Measurements from ENCODE around the gene PTBP1. TPM values are rescaled to one million over a fixed set of nuclear protein-coding genes. Genes with fewer than 3 reads are reported as not detected.

The PTBP1 gene
- total and polyA plus RNA-seq, 9 of the 15 experiments (the other 6 are each of a cell fraction or from before 2014, with no cell fraction given): 14.0 to 759 (median 234) TPM

DNA sequence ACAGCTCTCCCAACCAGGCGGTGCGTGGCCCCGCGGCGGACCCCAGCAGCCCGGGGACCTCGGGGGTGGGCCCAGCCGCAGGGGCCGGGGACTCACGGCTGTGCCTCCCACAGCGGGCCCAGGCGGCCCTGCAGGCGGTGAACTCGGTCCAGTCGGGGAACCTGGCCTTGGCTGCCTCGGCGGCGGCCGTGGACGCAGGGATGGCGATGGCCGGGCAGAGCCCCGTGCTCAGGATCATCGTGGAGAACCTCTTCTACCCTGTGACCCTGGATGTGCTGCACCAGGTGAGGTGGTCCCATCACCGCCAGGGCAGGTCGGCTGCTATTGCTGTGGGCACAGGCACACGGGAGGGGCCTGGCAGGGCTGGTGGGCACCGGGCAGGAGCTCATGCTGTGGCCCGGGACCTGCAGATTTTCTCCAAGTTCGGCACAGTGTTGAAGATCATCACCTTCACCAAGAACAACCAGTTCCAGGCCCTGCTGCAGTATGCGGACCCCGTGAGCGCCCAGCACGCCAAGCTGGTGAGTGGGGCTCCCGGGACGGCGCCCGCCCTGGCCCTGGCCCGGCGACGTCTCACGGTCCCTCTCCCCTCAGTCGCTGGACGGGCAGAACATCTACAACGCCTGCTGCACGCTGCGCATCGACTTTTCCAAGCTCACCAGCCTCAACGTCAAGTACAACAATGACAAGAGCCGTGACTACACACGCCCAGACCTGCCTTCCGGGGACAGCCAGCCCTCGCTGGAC is 7.3 kb downstream of the PTBP1 start (continued):
- TF ChIP-seq PRDM10 (IDR thresholded peaks at IDR 0.05; ENCODE audit: partially characterized antibody): no peak
- no peak for TF ChIP-seq MCM2 (IDR thresholded peaks at IDR 0.05; ENCODE audit: low read depth)
- TF ChIP-seq CSDE1 (IDR thresholded peaks at IDR 0.05): no peak
- peak; percentile 58 for TF ChIP-seq RBFOX2 (IDR thresholded peaks at IDR 0.05; ENCODE audit: low read depth, low read length)
- TF ChIP-seq ZNF780A (CRISPR knock-in tag; IDR thresholded peaks at IDR 0.05): no peak
- TF ChIP-seq NR4A1 (CRISPR knock-in tag; IDR thresholded peaks at IDR 0.05): no peak
- TF ChIP-seq NR4A1 (tag; IDR thresholded peaks at IDR 0.05): no peak
- no peak for TF ChIP-seq NR2C2 (CRISPR knock-in tag; IDR thresholded peaks at IDR 0.05)
- TF ChIP-seq NR2C2 (tag; IDR thresholded peaks at IDR 0.05): no peak
- TF ChIP-seq BRF1 (IDR thresholded peaks at IDR 0.05; ENCODE audit: borderline replicate concordance, extremely low read depth, insufficient read length): no peak
- peak; percentile 27; the same call in 1 of the 2 replicates for TF ChIP-seq SUPT5H (IDR thresholded peaks at IDR 0.05)
- TF ChIP-seq CHD4 (IDR thresholded peaks at IDR 0.05; ENCODE audit: insufficient read depth, insufficient replicate concordance, low read depth, low read length, poor library complexity, severe bottlenecking): no peak
- no peak for TF ChIP-seq PTRF (tag; IDR thresholded peaks at IDR 0.05)
- no peak for TF ChIP-seq TAF1 (IDR thresholded peaks at IDR 0.05; ENCODE audit: control insufficient read depth, extremely low read depth, insufficient read depth, low read length, severe bottlenecking)
- 0 out of 2 replicates have a peak, but pooled peaks have one; percentile 25 for TF ChIP-seq POLR2A (conservative IDR thresholded peaks at IDR 0.05)
- peak; percentile 67 for TF ChIP-seq POLR2G (IDR thresholded peaks at IDR 0.05; ENCODE audit: low read depth, low read length)
- no peak for TF ChIP-seq NEUROD1 (IDR thresholded peaks at IDR 0.05; ENCODE audit: borderline replicate concordance, low read depth, low read length, partially characterized antibody)
- TF ChIP-seq TAF9B (IDR thresholded peaks at IDR 0.05; ENCODE audit: partially characterized antibody): no peak
- TF ChIP-seq BCLAF1 (IDR thresholded peaks at IDR 0.05; ENCODE audit: borderline replicate concordance in 1 of 2, control insufficient read depth in 1 of 2, low read depth in 2 of 2, low read length in 1 of 2): no peak
- TF ChIP-seq BRCA1 (IDR thresholded peaks at IDR 0.05): no peak
- TF ChIP-seq BRCA1 (CRISPR knock-in tag; IDR thresholded peaks at IDR 0.05): no peak

All from K562 (cell line).